Kidney glomerular epithelial cell (primary cell): ENCODE results near the gene CGB1.
"Not testable (repeated sequence)": the region's sequence is repeated elsewhere in the genome, so short reads cannot be mapped to it uniquely, and the experiment has no call there.

Experiments
- DNase-seq: peaks from one replicate; lab custom pipeline; 2025; lab: John Stamatoyannopoulos, UW

The CGB1 gene

DNA sequence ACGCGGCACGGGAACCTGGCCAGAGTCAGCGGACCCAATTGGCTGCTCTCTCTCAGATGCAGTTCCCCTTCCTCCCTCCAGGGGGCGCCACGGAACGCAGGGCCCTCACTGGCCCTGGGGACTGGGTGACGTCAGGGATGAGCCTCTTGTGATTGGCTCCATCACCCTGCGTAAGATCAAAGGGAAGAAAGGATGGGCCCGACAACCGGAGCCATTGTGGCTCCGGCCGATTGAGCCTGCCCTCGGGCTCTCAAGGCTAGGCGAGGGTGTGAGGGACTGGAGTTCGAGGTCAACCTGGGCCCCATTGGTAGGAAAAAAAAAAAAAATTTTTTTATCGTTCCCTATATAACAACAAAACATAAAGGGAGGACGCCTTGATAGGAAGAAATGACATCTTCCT is at the start of gene CGB1:
Gene CGB1 (minus strand): TSS at position 81 of the 400 bp plus-strand sequence. CDS start 184 bp downstream, outside the sequence.
- not testable (repeated sequence) for DNase-seq

DNA sequence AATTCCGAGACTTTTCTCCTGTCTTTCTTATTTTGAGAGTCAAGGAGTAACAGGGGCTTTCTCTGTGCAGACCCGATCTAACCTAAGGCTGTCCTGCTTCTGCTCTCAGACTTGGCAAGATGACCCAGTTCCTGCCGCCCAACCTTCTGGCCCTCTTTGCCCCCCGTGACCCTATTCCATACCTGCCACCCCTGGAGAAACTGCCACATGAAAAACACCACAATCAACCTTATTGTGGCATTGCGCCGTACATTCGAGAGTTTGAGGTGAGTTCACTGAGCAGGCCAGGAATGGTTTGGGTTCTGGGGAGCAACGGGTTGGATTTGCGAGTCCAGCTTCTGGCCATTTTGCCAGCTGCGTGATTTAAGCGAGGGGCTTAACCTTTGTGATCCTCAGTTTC is 49.6 kb upstream of the CGB1 start:
- DNase-seq, result no peak

DNA sequence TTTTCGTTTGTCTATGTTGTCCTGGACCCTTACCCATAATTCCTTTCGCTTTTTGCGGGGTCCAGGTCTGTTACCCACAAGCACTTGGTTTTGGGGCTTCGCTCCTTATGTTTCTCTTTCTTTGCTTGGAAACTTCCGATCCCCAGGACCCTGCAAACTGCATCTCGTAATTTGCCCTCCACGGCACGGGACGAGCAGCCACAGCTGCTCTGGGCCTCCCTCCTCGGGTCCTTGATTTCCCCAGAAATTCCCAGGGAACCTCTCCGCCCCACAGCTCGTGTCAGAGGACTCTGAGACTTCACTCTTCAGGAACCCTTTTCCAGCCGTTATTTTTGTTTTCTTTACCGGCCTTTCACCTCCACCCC is 49.2 kb upstream of the CGB1 start:
- DNase-seq, result no peak

DNA sequence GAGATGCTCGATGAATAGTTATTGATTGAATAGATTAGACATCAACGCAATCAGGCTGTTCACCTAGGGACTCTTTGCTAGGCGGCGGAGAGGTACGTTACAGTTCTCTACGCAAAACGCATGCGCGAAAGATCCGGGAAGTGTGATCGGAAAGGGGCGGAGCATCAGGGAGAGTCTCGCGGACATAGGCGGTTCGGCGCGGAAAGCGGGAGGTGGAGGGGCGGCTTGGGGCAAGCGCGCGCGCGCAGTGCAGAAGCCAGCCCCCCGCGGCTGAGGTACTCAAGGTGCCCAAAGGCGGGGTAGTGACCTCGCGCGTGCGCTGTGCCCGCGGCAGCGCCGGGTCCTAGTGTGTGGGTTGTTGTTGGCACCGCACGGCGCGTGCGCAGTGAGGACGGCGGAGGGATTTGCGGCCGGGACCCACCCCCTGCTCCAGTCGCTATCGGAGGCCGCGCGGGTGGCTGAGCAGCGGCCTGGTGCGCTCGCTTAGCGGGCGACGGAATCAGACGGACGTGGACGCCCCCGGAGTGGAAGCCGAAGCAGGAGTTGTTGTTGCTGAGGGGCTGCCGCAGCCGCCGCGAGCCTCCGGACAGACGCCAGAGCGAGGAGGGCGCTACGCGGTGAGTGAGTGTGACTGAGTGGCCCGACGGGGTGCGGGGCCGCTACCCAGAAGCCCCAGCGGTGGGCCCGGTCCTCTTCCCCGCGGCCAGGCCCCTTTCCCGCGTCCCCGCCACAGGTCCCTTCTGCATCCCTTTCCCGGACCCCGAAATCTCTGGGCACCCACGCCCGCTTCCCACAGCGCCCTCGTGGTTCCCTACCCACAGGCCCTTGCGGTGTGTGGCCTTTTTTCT is 48.5 kb upstream of the CGB1 start, which contains the start of gene SNRNP70:
Gene SNRNP70 (plus strand): TSS at position 432 of the 848 bp plus-strand sequence. CDS start 964 bp downstream, outside the sequence.
- DNase-seq, result peak; percentile 97

DNA sequence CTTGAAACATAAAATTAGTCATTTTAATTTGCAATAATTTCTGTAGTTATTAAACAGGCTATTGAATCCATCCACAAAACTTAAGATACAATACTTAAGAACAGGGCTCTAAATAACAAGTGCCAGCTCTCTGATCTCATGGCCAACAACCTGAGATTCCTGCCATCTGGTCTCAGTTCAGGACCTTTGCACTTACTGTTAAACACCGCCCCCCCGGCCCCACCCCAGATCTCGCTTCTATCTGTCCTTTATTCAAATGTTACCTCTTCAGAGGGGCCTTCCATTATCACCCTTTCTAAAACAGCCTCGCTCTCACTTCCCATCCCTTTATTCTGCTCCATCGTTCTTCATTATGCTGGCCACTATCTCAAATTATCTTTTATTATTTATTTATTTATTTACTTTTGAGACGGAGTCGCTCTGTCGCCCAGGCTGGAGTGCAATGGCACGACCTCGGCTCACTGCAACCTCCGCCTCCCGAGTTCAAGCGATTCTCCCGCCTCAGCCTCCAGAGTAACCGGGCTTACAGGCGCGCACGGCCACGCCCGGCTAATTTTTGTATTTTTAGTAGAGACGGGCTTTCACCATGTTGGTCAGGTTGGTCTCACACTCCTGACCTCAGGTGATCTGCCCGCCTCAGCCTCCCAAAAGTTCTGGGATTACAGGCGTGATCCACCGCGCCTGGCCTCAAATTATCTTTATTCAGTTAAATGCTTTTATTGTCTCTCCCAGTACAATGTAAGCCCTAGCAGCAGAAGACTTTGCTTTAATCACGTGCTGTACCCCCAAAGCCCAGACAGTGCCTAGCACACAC is 47.7 kb upstream of the CGB1 start:
- no peak for DNase-seq

DNA sequence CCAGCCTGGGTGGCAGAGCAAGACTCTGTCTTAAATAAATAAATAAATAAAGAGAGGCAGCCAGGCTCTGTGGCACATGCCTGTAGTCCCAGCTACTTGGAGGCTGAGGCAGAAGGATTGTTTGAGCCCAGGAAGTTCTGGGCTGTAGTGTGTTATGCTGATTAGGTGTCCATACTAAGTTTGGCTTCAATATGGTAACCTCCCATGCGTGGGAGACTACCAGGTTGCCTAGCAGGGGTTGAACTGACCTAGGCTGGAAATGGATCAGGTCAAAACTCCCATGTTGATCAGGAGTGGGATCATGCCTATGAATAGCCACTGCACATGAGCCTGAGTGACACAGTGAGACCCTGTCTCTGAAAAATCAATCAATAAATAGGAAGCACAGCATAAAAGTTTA is 44.6 kb upstream of the CGB1 start:
- DNase-seq, result no peak

DNA sequence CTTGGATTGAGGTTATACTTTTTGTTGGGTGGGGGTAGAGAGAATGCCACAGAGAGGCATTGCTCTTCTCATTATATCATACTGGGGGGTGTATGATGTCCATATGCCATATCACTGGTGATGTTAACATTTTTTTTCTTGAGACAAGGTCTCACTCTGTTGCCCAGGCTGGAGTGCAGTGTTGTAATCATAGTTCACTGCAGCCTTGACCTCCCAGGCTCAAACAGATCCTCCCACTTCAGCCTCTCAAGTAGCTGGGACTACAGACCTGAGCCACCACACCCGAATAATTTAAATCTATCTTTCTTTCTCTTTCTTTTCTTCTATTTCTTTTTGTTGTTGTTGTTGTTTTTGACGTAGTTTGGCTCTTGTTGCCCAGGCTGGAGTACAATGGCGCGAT is 43.7 kb upstream of the CGB1 start:
- DNase-seq, result no peak

DNA sequence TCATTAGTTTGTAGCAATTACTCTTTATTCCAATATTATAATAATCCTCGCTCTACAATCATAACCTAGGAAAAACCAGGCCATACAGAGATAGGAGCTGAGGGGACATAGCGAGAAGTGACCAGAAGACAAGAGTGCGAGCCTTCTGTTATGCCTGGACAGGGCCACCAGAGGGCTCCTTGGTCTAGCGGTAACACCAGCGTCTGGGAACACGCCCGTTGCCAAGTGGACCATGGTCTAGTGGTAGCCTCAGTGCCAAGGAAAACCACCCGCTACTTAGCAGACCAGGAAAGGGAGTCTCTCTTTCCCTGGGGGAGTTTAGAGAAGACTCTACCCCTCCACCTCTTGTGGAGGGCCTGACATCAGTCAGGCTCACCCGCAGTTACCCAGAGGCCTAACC is 38.2 kb upstream of the CGB1 start:
- DNase-seq, result peak; percentile 65

DNA sequence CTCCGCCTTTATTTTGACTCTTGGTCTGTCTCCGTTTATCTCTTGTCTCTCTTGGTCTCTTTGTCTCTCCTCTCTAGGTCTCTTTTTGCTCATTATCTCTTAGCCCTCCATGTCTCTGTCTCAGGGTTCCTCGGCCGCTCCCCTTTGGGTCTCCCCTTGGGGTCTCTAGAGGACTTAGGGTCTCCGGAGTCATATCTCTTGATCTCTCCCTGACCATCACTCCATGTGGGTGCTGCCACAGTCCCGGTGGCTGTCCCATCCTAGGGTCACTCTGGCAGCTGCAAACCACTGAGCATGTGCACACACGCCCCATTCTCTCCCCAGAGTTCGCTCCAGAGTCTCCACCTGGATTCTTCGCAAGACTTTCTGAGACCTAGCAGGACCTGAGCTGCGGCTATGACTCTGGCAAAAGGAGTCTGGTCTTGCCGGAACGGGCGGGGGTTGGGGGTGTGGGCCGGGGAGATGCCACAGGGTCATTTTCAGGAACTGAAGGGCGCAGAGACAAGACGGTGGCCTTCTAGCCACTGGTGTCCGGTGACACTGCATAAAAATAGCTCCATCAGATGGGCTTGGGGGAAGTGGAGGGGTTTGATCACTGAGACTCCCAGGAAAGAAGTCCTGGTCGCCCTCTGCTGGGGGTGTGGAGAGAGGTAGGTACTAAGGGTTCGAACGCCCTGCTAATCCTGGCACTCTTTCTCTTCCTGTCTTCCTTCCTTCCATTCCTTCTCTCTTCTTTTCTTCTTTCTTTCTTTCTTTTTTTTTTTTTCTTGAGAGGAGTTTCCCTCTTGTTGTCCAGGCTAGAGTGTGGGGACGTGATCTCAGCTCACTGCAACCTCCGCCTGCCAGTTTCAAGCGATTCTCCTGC is 37.1 kb upstream of the CGB1 start:
- no peak for DNase-seq

DNA sequence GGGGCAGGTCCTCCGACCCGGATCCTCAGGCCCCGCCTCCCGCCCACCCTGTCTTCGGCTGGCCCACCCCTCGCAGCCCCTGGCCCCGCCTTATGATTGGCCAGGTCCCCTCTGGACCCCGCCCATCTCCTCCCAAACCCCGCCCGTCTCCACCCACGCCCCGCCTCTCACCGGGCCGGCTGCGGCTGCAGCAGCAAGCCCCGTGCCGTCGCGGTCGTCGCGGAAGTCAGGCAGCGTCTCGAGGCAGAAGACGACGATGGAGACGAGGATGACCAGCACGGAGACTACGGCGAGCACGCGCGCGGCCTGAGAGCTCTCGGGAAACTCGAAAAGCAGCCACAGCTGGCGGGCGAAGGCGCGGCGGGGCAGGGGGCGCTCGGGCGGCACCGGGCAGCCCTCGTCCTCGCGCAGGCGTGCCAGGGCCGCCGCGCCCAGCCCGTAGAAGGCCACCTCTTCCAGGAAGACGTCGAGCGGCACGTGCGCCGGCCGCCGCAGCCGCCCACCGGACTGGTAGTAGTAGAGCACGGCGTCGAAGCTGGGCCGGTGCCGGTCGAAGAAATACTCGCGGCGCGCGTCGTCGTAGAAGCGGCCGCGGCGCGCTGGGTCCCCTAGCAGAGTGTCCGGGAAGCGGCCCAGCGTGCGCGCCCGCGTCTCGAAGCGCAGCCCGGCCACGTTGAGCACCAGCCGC is 35.3 kb upstream of the CGB1 start:
- no peak for DNase-seq

DNA sequence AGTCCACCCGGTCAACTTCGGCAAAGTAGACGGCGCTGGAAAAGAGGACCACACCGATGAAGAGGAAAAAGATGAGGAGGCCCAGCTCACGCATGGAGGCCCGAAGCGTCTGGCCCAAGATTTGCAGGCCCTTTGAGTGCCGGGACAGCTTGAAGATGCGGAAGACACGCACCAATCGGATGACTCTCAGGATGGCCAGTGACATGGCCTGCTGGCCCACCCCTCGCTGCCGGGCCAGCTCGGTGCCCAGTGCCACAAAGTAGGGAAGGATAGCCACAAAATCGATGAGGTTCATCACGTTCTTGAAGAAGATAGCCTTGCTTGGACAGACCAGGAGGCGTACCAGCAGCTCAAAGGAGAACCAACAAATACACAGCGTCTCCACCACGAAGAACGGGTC is 33.7 kb upstream of the CGB1 start:
- DNase-seq, result no peak

DNA sequence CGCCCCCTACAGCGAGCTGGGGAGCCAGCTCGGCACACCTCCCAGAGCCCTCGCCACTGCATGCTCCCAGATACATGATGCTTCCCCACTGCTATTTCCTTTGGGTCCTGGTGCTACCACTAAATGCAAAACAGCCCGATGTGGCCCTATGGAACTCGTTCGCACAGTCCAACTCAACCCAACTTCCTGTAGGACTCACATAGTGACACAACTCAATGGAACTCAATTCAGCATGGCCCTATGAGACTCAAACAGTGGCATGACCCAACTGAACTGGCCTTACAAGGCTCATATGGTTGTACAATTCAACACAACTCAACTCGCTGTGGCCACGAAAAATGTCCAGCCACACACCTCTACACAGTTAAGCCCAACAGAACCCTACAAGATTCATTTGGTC is 32.3 kb upstream of the CGB1 start:
- no peak for DNase-seq

DNA sequence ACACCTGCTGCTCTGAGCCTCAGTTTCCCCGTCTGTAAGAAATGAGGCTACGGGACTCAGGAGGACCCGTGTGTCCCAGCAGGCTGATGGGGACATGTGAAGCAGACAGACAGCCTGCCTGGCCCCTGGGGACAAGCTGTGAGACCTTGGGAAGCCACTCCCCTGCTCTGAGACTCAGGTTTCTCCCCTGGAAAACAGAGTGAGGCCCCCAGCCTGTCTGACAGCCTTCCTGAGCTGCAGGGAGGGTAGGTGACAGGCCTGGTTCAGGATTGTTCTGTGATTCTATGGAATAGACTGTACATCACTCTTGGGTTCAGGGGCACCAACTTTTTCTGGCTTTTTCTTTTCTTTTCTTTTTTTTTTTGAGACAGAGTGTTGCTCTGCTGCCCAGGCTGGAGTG is 30.9 kb upstream of the CGB1 start:
- no peak for DNase-seq

DNA sequence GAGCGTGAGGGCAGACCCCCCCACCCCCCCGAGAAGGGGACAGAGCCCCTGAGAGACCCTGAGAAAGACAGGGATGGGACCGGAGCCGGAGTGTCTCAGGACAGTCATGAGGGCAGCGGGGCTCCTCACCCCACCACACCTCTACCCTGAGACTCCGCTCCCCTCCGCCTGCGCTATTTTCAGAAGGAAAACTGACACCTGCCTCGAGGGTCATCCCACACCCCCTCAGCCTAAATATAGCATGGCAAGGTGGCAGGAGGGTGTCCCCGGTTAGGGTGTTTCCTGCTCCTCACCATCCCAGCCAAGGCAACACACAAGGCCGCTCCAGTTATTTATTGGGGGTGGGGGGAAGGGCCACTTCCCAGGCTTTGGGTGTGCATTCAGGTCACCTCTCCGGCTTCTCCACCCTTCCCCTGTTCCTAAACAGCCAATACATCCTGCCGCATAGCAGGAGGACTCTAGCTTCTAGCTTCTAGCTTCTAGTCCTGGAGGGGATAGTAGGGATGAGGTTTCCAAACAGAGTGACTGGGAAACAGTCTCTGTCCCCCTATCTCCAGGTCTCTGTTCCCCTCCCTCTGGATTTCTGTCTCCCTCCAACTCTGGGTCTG is 29.3 kb upstream of the CGB1 start:
- DNase-seq, result no peak

DNA sequence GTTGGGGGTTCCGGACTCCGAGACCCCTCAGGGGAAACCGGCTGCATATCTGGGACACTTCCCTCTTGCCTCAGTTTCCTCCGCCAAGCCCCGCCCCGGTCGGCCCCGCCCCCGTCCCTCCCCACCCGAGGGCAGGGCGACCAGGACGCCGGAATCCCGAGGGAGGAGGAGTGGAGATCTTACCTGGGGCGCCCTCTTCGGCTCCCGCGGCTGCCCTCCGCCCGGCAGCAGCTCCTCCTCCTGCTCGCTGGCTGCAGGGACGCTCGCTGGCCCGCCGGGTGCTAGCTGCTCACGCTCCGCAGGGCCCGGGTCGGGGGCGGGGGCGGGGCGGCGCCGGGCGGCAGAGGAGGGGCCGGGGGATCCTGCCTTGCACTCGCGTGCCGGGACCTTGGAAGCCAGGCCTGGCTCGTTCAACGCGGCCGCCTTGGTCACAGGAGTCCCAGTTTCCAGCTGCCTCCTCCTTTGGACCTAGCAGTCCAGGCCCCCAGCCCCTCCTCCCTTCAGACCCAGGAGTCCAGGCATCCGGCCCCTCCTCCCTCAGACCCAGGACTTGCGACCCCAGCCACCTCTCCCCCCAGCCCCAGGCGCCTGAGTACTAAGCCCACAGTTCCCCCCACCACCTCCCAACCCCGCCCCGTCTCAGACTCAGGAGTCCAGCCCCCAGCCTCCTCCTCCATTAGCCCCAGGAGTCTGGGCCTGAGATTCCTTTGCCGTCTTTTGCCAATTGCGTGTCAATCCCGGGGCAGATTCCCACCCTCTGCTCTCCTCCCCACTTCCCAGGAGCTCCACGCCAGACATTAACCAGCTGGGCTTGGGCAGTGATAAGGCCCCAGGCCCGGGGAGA is 28.3 kb upstream of the CGB1 start, which contains the start of gene NTF4:
Gene NTF4 (minus strand): TSS at position 51 of the 844 bp plus-strand sequence. CDS start 2,821 bp downstream, outside the sequence.
- no peak for DNase-seq

DNA sequence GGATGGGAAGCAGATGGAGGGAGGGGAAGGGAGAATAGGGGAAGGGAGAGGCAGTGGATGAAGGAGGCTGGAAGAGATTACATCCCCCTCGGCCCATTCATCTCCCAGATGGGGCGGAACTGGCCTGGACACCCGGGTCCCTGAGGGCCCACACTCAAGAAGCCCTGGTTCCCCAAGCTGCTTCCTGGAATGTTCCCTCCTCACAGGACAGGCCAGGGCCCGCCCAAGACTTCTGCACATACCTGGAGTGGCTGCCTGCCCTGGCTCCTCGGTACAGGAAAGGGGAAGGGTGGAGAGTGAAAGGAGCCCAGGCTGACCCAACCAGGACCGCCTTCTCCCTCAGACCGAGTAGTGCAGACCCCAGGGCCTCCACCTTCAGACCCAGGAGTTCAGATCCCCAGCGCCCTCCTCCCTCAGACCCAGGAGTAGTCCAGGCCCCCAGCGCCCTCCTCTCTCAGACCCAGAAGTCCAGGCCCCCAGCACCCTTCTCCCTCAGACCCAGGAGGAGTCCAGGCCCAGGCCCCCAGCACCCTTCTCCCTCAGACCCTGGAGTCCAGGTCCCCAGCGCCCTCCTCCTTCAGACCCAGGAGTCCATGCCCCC is 27.4 kb upstream of the CGB1 start:
- no peak for DNase-seq

DNA sequence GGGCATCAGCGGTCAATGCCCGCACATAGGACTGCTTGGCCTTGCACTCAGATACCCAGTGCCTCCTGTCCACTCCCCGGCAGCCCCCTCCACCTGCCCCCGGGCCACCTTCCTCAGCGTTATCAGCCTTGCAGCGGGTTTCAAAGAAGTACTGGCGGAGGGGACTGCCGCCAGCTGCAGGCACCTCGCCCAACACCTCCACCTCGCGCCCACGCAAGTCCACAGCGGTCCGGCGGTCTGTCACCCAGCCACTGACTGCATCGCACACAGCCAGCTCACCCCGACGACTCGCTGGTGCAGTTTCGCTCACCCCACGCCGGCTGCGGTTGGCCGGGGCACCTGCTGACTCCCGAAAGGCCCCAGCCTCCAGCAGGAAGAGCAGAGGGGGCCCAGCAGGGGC is 24.8 kb upstream of the CGB1 start:
- DNase-seq, result no peak

DNA sequence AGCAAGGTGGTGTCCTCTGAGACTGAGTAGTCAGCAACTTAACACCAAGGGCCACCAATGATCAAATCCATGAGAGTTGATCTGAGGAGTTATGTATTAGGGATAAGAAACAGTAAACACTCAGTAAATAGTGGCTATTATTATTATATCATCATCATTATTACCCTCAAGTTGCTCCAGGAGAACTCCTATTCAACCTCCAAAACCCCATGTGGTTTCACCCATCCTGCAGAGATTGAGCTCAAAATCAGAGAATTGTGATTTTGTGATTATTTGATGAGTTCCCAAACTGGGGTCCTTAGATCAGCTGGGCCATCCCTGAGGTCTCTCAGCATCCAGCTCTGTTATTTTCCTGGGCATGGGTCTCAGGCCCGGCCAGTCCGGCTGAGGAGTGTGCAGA is 24.3 kb upstream of the CGB1 start:
- no peak for DNase-seq

DNA sequence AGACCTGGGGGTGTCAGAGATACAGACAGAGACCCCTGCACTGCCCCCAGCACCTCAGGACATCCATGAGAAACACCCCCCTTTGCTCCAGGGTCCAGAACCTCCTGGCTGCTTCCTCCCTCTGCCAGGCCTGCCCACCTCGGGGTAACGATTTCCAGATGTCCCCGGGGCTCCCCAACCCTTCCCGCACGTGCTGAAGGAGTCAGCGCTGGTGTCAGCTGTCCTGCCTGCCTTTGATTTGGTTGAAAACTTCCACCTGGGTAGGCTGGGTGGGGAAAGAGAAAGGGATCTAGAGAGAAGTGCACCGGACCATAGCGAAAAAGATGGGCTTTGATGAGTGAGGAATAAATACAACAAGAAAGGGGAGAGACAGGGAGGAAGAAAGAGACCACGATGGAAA is 22.4 kb upstream of the CGB1 start:
- DNase-seq, result no peak

DNA sequence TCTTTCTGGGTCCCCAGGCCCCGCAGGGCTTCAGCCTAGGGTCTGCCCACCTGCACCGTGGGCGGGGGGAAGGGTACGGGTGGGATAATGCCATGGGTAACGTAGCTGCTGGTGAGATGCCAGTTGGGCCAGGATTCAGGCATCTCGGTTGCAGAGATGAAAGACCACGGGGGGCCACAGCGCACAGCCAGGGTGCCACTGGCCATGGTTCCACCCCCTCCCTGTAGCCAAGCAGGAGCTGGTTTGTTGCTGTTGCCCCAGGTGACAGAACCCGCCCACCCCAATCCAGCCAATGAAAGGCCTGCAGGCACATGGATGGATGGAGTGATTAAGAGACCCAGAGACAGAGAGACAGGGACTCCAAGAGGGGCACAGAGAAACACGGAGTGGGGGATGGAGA is 21.9 kb upstream of the CGB1 start:
- no peak for DNase-seq
